Measurements from ENCODE around the gene ASIC2.
A peak's percentile ranks its signal among the peaks of the same experiment; 100 is the strongest.

The ASIC2 gene

DNA sequence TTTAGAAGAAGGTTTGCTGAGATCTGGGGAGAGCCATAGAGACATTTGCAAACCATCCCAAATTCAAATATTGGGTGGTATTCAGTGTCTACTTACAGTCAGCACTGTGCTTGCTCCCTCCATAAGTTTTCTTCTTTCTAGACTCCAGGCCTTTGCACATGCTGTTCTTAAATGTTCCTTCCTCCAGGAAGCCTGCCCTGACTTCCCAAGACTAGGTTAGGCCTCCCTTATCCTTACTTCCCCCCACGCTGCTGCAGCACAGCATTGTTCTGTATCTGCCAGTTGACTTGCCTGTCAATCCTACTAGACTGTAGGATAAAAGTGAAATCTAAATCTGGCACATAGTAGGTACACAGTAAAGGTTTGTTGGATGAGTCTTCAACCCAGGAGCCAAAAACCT, 53.4 kb downstream of the ASIC2 start:
- Mint-ChIP-seq H3K9me3 (no peaks in the 10 kb centered on the region), H3K4me1 (peaks cover 14% of the 10 kb centered on the region), H3K36me3 (no peaks in the 10 kb centered on the region), H3K4me3 (no peak overlapping the region), H3K27ac (no peak overlapping the region)
- ATAC-seq (no peak), DNase-seq (ENCODE audit: low spot score in 2 of 2) (no peak)

DNA sequence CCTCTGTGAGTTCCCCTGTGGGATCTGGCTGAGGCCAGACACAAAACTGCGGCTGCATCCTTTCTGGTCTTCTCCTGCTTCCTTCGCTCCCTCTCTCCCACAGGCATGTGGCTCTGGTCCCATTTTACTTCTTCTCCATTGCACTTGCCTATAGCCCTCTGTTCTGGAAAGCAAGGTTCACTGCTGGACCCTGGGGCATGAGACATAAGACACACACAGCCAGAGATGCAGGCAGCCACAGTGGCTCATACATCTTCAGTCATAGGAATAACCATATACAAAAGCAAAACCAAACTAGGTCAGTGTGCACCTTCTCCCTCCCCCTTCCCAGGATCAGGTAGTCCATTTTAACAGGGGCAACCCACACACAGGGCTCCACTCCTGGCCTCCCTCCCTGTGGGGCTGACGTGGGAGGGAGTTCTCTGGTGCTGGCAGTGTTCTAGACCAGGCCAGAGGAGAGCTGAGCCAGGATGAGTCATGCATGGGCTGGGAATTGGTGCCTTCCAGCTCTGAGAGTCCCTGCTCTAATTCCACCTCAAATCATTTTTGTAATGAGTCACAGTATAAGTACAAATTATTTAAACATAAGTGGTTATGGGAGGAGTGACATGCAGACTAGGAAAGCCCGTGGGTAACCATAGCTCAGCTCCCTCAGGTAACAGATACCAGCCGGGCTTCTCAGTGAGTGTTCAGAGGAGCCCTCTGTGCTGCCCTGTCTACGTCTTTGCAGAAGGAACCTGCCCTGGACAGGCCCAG, 58.0 kb downstream of the ASIC2 start:
- Mint-ChIP-seq H3K4me3 (no peak overlapping the region), H3K9me3 (no peaks in the 10 kb centered on the region), H3K4me1 (peaks cover 33% of the 10 kb centered on the region), H3K27ac (no peak overlapping the region), H3K36me3 (no peaks in the 10 kb centered on the region)
- DNase-seq (ENCODE audit: low spot score in 2 of 2), result no peak
- ATAC-seq, result peak; percentile 59

DNA sequence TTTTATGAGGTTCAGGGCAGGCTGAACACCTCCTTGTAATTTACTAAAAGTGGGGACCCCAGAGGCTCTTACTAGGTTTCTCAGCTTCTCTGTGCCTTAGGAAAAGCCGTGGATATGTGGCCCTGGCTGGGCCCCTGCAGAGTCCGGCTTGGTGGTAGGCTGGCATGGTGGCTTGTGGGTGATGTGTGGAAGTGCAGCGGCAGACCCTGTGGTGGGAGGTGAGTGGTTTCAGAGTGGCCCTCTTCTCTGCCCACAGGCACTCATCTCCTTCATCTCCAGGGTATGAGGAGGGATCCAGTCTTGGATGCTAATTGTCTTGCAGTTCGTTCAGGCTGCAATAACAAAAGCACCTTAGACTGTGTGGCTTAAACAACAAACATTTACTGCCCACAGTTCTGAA, 58.9 kb downstream of the ASIC2 start:
- Mint-ChIP-seq H3K36me3 (no peaks in the 10 kb centered on the region), H3K27ac (no peak overlapping the region), H3K9me3 (no peaks in the 10 kb centered on the region), H3K4me3 (peak overlapping the region; percentile 29), H3K4me1 (peaks cover 33% of the 10 kb centered on the region)
- no peak for DNase-seq (ENCODE audit: low spot score in 2 of 2)
- no peak for ATAC-seq

DNA sequence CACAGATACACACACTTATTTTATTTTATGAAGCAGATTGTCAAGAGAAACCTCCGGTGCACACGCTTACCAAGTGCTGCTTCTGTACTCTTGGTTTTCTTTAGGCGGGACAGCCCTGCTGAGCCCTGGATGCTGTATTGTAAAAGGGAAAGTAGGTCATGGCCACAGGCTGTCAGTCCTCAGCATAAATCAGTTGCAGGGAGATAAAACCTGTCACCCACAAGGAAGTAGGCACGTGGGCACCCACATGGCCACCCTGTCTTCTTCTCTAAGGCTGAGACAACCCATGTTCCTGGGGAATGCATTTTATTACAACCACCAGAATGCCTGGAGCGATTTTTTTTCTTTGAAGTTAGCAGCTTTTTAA, 59.3 kb downstream of the ASIC2 start:
- H3K9me3 Mint-ChIP-seq, result no peaks in the 10 kb centered on the region
- H3K36me3 Mint-ChIP-seq, result no peaks in the 10 kb centered on the region
- peak; percentile 83 for ATAC-seq
- no peak for DNase-seq (ENCODE audit: low spot score in 2 of 2)
- peaks cover 33% of the 10 kb centered on the region for H3K4me1 Mint-ChIP-seq
- peak overlapping the region; percentile 49 for H3K27ac Mint-ChIP-seq
- H3K4me3 Mint-ChIP-seq, result peak overlapping the region; percentile 29

DNA sequence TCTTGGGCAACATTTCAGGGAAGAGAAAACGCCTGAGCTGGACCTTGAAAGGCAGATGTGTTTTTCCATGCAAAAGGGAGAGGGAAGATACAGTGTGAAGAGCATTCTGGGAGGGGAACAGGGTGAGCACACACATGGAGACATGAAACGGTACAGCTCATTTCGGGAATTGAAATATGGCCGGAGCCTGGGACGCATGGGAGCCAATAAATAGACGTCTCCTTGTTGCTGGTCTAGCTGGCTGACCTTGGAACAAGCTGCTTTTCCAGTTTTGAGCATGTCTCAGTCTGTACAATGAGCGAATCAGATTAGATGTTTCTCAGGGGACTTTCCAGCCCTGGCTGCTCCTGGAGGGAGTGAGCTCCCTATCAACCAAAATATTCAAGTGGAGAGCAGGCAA, 63.6 kb downstream of the ASIC2 start:
- ATAC-seq, result no peak

DNA sequence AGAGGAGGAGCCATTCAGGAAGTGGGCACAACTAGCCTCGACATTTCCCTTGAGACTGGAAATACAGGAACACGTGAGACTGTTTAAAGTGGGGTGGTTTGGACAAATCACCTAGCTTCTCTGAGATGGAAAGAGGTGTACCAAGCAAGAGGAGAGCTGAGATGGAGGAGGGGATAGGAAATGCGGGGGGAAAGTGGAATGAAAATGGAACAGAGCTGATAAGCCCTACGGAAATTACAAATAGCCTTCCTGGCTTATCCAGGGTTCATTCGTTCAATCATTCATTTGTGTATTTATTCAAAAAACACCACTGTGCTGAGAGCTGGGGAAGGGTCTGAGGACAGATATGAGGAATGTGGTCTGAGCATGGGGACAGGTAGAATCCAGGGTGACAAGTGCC, 64.1 kb downstream of the ASIC2 start:
- H3K36me3 Mint-ChIP-seq, result no peaks in the 10 kb centered on the region
- H3K9me3 Mint-ChIP-seq, result no peaks in the 10 kb centered on the region
- H3K4me1 Mint-ChIP-seq, result peaks cover 12% of the 10 kb centered on the region
- DNase-seq (ENCODE audit: low spot score in 2 of 2) (no peak), ATAC-seq (no peak)
- no peak overlapping the region for H3K4me3 Mint-ChIP-seq
- peak overlapping the region; percentile 5 for H3K27ac Mint-ChIP-seq

More for the DNA sequence above, 63.6 kb downstream of the ASIC2 start:
- Mint-ChIP-seq H3K27ac (peak overlapping the region; percentile 5), H3K4me1 (peaks cover 17% of the 10 kb centered on the region), H3K36me3 (no peaks in the 10 kb centered on the region), H3K4me3 (no peak overlapping the region), H3K9me3 (no peaks in the 10 kb centered on the region)
- DNase-seq (ENCODE audit: low spot score in 2 of 2), result no peak

DNA sequence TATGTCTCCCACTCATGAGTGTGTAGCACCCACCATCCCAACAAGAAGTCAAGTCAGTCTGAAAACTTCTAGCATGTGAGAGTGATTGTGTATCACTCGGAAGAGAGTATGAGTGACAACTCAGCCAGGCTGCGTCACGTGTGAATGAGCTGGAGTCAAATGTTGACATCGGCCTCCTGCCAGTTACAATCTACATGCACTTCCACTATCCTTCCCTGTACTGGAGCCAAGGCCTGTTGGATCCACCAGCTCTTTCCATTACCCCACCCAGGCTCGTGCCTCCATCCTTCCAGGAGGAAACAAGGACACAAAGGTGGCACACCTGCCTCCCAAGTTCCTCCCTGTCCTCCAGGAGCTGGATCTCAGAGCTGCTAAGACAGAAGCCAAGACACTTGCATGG, 64.5 kb downstream of the ASIC2 start:
- ATAC-seq (no peak), DNase-seq (ENCODE audit: low spot score in 2 of 2) (no peak)
- no peaks in the 10 kb centered on the region for H3K36me3 Mint-ChIP-seq

DNA sequence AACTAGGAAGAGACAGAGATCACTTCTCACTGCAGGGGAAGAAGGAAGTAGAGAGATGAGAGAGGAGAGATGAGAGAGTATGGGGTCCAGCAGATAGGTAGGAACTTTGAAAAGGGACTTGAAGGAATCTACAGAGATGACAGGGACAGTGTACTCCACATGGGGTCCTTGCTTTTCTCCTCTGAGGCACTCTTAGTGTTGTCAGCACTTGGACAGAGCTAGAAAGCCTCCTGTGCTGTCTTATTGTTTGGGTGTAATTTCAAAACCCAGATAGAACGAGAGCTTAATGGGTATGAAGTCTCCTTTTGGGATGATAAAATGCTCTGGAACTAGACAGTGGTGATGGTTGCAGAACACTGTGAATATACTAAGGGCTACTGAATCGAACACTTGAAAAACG, 65.2 kb downstream of the ASIC2 start:
- no peaks in the 10 kb centered on the region for H3K36me3 Mint-ChIP-seq
- no peak for ATAC-seq
- no peak overlapping the region for H3K27ac Mint-ChIP-seq
- no peaks in the 10 kb centered on the region for H3K9me3 Mint-ChIP-seq
- no peak overlapping the region for H3K4me3 Mint-ChIP-seq
- H3K4me1 Mint-ChIP-seq, result peaks cover under 1% of the 10 kb centered on the region
- no peak for DNase-seq (ENCODE audit: low spot score in 2 of 2)

More for the DNA sequence above, 64.5 kb downstream of the ASIC2 start:
- peak overlapping the region; percentile 5 for H3K27ac Mint-ChIP-seq
- no peaks in the 10 kb centered on the region for H3K9me3 Mint-ChIP-seq
- peaks cover 7% of the 10 kb centered on the region for H3K4me1 Mint-ChIP-seq
- no peak overlapping the region for H3K4me3 Mint-ChIP-seq

DNA sequence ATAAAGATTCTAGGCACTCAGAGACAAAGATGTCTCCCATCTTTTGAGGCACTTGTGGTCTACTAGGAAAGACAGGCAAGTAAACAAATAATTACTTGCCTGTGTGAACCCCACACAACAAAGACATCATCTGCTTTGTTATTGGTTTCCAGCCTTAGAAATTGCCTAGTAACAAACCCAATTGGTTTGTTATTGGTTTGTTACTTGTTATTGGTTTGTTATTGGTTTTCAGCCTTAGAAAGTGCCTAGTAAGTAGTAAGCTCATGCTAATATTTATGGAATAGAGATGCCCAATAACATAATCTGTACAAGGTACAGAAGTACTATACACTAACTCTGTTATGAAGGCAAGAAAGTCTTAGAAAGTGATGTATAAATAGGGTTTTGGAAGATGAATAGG, 67.1 kb downstream of the ASIC2 start:
- H3K36me3 Mint-ChIP-seq, result no peaks in the 10 kb centered on the region
- no peak for DNase-seq (ENCODE audit: low spot score in 2 of 2)

DNA sequence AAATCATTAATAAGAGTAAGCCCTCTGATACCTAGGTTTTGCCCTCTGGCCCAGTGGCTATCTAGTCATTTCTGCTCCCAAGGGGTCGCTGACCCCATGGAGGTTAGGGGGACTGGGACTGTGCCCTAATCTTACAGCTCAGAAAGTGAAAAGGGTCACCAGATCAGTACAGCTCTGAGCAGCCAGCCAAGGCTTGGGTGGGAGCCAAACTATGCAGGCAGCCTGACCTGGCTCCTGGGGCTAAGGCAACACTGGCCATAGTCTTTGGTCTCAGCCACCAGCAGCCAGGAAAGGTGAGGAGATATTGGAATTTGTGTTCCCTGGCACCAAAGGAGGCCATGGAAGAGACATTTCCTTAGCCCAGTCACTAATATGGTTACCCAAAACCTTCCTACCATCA, 67.6 kb downstream of the ASIC2 start:
- Mint-ChIP-seq H3K4me3 (no peak overlapping the region), H3K9me3 (no peaks in the 10 kb centered on the region), H3K27ac (no peak overlapping the region), H3K36me3 (no peaks in the 10 kb centered on the region), H3K4me1 (no peaks in the 10 kb centered on the region)
- DNase-seq (ENCODE audit: low spot score in 2 of 2) (no peak), ATAC-seq (no peak)

More for the DNA sequence above, 67.1 kb downstream of the ASIC2 start:
- Mint-ChIP-seq H3K27ac (no peak overlapping the region), H3K9me3 (no peaks in the 10 kb centered on the region), H3K4me1 (no peaks in the 10 kb centered on the region), H3K4me3 (no peak overlapping the region)
- ATAC-seq, result no peak

DNA sequence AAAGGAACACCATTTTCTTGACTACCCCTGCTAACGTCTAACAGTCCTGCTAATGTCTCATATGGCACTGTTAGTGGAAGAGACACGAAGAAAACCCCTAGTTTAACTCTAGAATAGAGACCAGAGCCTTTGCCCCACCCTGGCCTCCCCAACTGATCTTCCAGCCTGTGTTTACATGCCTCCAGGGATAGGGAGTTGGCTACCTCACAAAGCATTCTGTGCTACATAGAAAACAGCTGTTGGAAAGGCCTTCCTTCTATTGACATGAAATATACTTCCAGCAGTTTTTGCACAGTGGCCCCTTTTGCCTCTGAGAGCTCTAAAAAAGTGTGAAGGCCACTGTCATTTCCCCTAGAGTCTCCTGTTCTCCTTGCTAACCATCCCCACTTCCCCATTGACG, 73.1 kb downstream of the ASIC2 start:
- Mint-ChIP-seq H3K27ac (no peak overlapping the region), H3K4me1 (no peaks in the 10 kb centered on the region), H3K36me3 (no peaks in the 10 kb centered on the region), H3K4me3 (no peak overlapping the region), H3K9me3 (no peaks in the 10 kb centered on the region)
- no peak for DNase-seq (ENCODE audit: low spot score in 2 of 2)
- no peak for ATAC-seq

DNA sequence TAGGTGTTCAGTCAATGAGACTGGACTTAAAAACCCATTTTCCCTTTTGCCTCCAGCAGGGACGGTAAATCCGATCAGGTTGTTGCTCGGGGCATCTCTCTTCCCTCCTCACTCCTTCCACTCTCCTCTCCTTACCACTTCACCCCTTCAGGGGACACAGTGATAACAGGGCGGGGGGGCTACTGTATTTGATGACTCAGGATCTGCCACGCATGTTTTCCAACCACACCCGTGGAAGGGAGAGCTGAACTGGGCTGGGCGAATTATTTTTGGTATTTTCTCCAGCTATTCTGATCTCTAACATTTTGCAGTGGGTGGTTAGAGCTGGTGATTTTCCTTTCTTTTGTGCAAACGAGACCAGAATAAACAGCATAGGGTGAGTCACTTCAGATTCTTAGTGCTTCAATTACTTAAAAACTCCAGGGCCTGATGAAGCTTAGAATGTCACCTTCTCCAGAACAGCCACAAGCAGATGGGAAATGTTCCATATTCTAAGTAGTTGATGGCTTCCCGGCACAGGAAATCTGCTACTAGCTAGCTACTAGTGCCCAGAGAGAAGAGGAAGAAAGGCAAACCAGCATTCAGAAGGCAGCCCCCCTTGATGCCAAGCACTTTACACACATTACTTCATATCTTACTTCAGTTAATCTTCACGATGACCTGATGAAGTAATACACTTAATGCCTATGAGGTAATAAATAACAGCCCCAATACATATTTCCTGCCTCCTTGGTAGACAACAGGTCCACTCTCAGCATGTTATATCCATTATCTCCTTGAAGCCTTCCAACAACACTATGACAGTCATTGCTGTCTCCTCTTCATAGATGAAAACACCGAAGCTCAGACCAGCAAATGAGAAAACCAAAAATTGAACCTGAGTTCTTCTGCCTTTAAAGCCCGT, 74.1 kb downstream of the ASIC2 start:
- H3K9me3 Mint-ChIP-seq, result no peaks in the 10 kb centered on the region
- no peak overlapping the region for H3K4me3 Mint-ChIP-seq
- H3K27ac Mint-ChIP-seq, result no peak overlapping the region
- H3K36me3 Mint-ChIP-seq, result no peaks in the 10 kb centered on the region
- ATAC-seq, result no peak
- no peaks in the 10 kb centered on the region for H3K4me1 Mint-ChIP-seq
- no peak for DNase-seq (ENCODE audit: low spot score in 2 of 2)

DNA sequence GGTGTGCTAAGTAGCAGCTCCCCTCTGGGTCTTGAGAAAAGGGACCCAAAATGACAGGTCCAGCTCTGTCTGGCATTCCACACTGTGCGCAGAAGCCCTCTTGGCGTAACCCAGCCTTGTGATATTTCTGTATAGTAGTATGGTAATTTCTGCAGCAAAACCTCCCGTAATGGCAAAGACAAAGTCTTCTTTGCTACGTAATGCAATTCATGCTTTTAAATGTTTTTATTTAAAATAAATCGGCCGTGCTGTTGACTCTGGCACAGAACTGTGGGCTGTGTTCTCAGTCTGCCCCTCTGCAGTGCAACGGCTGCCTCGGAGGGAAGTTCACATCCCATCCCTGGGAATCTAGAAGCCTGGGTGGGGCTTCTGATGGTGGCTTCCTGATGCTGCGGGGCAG, 75.2 kb downstream of the ASIC2 start:
- Mint-ChIP-seq H3K9me3 (no peaks in the 10 kb centered on the region), H3K4me1 (no peaks in the 10 kb centered on the region), H3K4me3 (no peak overlapping the region), H3K27ac (no peak overlapping the region), H3K36me3 (no peaks in the 10 kb centered on the region)
- DNase-seq (ENCODE audit: low spot score in 2 of 2) (no peak), ATAC-seq (no peak)

DNA sequence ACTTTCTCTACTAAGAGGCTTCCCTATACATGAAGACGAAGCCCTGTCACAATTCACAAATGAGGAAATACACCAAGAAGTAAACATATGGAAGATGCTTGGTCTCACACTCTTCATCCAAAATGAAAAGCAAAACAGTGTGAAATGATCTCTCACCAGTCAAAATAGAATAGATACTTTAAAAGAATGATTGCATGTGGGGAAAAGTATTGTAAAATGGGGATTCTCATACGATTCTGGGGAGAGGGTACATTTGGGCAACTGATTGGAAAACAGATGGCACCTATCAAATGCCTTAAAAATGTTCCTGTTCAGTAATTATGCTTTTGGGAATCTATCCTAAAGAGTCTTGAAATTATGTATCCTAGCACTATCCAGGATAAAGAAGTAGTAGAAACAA, 78.1 kb downstream of the ASIC2 start:
- H3K4me3 Mint-ChIP-seq, result no peak overlapping the region
- no peaks in the 10 kb centered on the region for H3K9me3 Mint-ChIP-seq
- no peaks in the 10 kb centered on the region for H3K4me1 Mint-ChIP-seq
- ATAC-seq, result no peak
- no peaks in the 10 kb centered on the region for H3K36me3 Mint-ChIP-seq
- no peak overlapping the region for H3K27ac Mint-ChIP-seq
- DNase-seq (ENCODE audit: low spot score in 2 of 2), result no peak

DNA sequence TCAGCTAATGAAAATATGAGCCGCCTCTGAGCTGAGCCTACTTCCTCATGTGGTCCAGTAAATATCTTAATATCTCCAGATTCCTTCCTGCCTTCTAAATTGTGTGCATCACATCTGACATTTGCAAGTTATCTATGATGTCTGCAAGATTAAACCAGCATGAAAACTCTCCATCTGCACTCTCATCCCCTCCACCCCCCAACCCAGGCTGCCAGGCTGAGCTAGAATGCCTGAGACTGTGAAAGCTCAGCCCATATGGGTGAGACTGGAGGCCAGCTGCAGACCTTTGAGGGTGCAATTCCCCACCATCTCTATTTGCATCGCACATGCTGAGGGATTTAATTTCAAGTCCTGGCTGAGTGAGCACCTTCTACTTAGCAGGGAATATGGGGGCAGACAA, 82.8 kb downstream of the ASIC2 start:
- Mint-ChIP-seq H3K4me3 (no peak overlapping the region), H3K36me3 (no peaks in the 10 kb centered on the region), H3K9me3 (no peaks in the 10 kb centered on the region), H3K27ac (no peak overlapping the region), H3K4me1 (no peaks in the 10 kb centered on the region)
- DNase-seq (ENCODE audit: low spot score in 2 of 2) (no peak), ATAC-seq (no peak)

DNA sequence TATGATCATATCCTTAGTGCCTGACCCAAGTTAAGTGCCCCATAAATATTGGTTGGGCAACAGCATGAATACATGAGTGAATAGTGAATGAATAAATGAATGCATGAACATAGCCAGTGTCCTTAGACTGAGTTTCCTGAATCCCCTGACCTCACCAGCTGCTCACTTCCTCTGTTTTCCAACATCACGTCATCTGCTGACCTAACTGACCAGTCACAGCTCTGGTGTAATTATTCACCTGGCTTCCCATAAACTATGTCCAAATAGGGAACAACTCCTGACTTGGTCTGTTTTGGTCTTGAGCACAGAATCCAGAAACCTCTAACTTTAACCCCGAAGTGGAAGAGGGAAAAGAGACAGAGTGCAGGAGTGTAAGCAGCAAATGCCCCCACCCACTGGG, 83.4 kb downstream of the ASIC2 start:
- Mint-ChIP-seq H3K36me3 (no peaks in the 10 kb centered on the region), H3K4me3 (no peak overlapping the region), H3K9me3 (no peaks in the 10 kb centered on the region), H3K27ac (no peak overlapping the region), H3K4me1 (no peaks in the 10 kb centered on the region)
- ATAC-seq (no peak), DNase-seq (ENCODE audit: low spot score in 2 of 2) (no peak)

All from stimulated activated effector memory CD8-positive, alpha-beta T cell treated with anti-CD3 and anti-CD28 coated beads, Interleukin-12 subunit alpha, Interleukin-12 subunit beta, amount 100 ng/mL, for 72 hours (primary cell).